ENCODE data around the gene TRPM2. TPM values are rescaled to one million over a fixed set of nuclear protein-coding genes. Genes with fewer than 3 reads are reported as not detected.

Gene TRPM2
- total RNA-seq, 1 donor from 2014 or later: 0.52 TPM

GRCh38 chr21:44450999-44451398, 97.6 kb downstream of the TRPM2 start:
- no peak overlapping the region for H3K4me3 ChIP-seq (ENCODE audit: low read depth, low read length)
- TF ChIP-seq CTCF (conservative IDR thresholded peaks at IDR 0.05; ENCODE audit: low read depth, low read length): no peak
- DNase-seq (ENCODE audit: low read depth): no peak

GRCh38 chr21:44453120-44453519, 99.7 kb downstream of the TRPM2 start:
- no peak overlapping the region for H3K4me3 ChIP-seq (ENCODE audit: low read depth, low read length)
- no peak for DNase-seq (ENCODE audit: low read depth)
- no peak for TF ChIP-seq CTCF (conservative IDR thresholded peaks at IDR 0.05; ENCODE audit: low read depth, low read length)

- no peak for DNase-seq (ENCODE audit: low read depth)
- no peak for TF ChIP-seq CTCF (conservative IDR thresholded peaks at IDR 0.05; ENCODE audit: low read depth, low read length)
- H3K4me3 ChIP-seq (ENCODE audit: low read depth, low read length): no peak overlapping the region
These were observed 100.6 kb downstream of the TRPM2 start for GRCh38 chr21:44454058-44454457.

- no peak for TF ChIP-seq CTCF (conservative IDR thresholded peaks at IDR 0.05; ENCODE audit: low read depth, low read length)
- no peak for DNase-seq (ENCODE audit: low read depth)
- peak within 1 kb of the TSS; percentile 50 for H3K4me3 ChIP-seq (ENCODE audit: low read depth, low read length)
These were observed 101.5 kb downstream of the TRPM2 start, which contains the start of gene LRRC3 for GRCh38 chr21:44454747-44455523. Gene LRRC3, plus strand, starts transcription at chr21:44455510. Its CDS starts 1,135 bp downstream, at chr21:44456645.

- TF ChIP-seq CTCF (conservative IDR thresholded peaks at IDR 0.05; ENCODE audit: low read depth, low read length): no peak
- H3K4me3 ChIP-seq (ENCODE audit: low read depth, low read length): peak overlapping the region; percentile 50
- DNase-seq (ENCODE audit: low read depth): no peak
These were observed 102.2 kb downstream of the TRPM2 start for GRCh38 chr21:44455524-44456213.

GRCh38 chr21:44456214-44456914, 102.9 kb downstream of the TRPM2 start:
- H3K4me3 ChIP-seq (ENCODE audit: low read depth, low read length): peak overlapping the region; percentile 50
- TF ChIP-seq CTCF (conservative IDR thresholded peaks at IDR 0.05; ENCODE audit: low read depth, low read length): no peak

More at GRCh38 chr21:44456214-44456914, 102.9 kb downstream of the TRPM2 start:
- no peak for DNase-seq (ENCODE audit: low read depth)

Data from epithelial cell of proximal tubule (primary cell).